PFSK-1 (cell line): ENCODE measurements around the gene OSBPL3.

Experiments used
- FOXP2 ChIP-seq: optimal IDR thresholded peaks from 2 replicates; pipeline ENCODE3; 2011; ENCODE audit warnings: borderline replicate concordance, control low read depth, inconsistent platforms; ENCODE audit not compliant: insufficient read depth; ENCODE audit errors: extremely low read length, extremely low read depth
- POLR2AphosphoS5 ChIP-seq: IDR thresholded peaks from 2 replicates; pipeline ENCODE4 v1.6.1; 2012; ENCODE audit warnings: low read depth, mild to moderate bottlenecking, control low read depth, low read length, moderate library complexity
- SIN3A ChIP-seq: IDR thresholded peaks from 2 replicates; pipeline ENCODE4 v1.6.1; 2012; ENCODE audit warnings: mild to moderate bottlenecking, low read length, moderate library complexity, borderline replicate concordance; ENCODE audit not compliant: insufficient read depth
- TAF1 ChIP-seq: IDR thresholded peaks from 2 replicates; pipeline ENCODE4 v1.6.1; 2012; ENCODE audit warnings: low read length, control low read depth, borderline replicate concordance; ENCODE audit not compliant: insufficient read depth
- TF ChIP-seq, protein P1 (sequence below), 2 experiments: IDR thresholded peaks; 2 replicates each; pipeline versions ENCODE4 v1.6.1 to v1.8.0; 2011 to 2012; ENCODE audit warnings: low read depth in 2 of 2, low read length in 2 of 2, control low read depth in 1 of 2, inconsistent platforms in 1 of 2, mild to moderate bottlenecking in 1 of 2, moderate library complexity in 1 of 2; ENCODE audit not compliant: insufficient read depth in 1 of 2

Gene OSBPL3

GRCh38 chr7:24824896-24825295, 155.1 kb downstream of the OSBPL3 start:
- no peak for TF ChIP-seq SIN3A
- TF ChIP-seq, protein P1, sequence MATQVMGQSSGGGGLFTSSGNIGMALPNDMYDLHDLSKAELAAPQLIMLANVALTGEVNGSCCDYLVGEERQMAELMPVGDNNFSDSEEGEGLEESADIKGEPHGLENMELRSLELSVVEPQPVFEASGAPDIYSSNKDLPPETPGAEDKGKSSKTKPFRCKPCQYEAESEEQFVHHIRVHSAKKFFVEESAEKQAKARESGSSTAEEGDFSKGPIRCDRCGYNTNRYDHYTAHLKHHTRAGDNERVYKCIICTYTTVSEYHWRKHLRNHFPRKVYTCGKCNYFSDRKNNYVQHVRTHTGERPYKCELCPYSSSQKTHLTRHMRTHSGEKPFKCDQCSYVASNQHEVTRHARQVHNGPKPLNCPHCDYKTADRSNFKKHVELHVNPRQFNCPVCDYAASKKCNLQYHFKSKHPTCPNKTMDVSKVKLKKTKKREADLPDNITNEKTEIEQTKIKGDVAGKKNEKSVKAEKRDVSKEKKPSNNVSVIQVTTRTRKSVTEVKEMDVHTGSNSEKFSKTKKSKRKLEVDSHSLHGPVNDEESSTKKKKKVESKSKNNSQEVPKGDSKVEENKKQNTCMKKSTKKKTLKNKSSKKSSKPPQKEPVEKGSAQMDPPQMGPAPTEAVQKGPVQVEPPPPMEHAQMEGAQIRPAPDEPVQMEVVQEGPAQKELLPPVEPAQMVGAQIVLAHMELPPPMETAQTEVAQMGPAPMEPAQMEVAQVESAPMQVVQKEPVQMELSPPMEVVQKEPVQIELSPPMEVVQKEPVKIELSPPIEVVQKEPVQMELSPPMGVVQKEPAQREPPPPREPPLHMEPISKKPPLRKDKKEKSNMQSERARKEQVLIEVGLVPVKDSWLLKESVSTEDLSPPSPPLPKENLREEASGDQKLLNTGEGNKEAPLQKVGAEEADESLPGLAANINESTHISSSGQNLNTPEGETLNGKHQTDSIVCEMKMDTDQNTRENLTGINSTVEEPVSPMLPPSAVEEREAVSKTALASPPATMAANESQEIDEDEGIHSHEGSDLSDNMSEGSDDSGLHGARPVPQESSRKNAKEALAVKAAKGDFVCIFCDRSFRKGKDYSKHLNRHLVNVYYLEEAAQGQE (IDR thresholded peaks at IDR 0.05; ENCODE audit: insufficient read depth in 1 of 2, low read depth in 2 of 2, low read length in 2 of 2) = no peak
- no peak for TF ChIP-seq FOXP2
- no peak for TF ChIP-seq TAF1
- no peak for TF ChIP-seq POLR2AphosphoS5

GRCh38 chr7:24824400-24824799, 155.6 kb downstream of the OSBPL3 start:
- no peak for TF ChIP-seq SIN3A
- TF ChIP-seq FOXP2 = no peak
- TF ChIP-seq TAF1 = no peak
- no peak for TF ChIP-seq POLR2AphosphoS5
- TF ChIP-seq, protein P1 (IDR thresholded peaks at IDR 0.05; ENCODE audit: insufficient read depth in 1 of 2, low read depth in 2 of 2, low read length in 2 of 2) = no peak

GRCh38 chr7:24821754-24822054, 158.3 kb downstream of the OSBPL3 start:
- no peak for TF ChIP-seq POLR2AphosphoS5
- TF ChIP-seq, protein P1 (IDR thresholded peaks at IDR 0.05; ENCODE audit: insufficient read depth in 1 of 2, low read depth in 2 of 2, low read length in 2 of 2) = no peak
- TF ChIP-seq TAF1 = no peak
- TF ChIP-seq SIN3A = no peak
- no peak for TF ChIP-seq FOXP2

DNA sequence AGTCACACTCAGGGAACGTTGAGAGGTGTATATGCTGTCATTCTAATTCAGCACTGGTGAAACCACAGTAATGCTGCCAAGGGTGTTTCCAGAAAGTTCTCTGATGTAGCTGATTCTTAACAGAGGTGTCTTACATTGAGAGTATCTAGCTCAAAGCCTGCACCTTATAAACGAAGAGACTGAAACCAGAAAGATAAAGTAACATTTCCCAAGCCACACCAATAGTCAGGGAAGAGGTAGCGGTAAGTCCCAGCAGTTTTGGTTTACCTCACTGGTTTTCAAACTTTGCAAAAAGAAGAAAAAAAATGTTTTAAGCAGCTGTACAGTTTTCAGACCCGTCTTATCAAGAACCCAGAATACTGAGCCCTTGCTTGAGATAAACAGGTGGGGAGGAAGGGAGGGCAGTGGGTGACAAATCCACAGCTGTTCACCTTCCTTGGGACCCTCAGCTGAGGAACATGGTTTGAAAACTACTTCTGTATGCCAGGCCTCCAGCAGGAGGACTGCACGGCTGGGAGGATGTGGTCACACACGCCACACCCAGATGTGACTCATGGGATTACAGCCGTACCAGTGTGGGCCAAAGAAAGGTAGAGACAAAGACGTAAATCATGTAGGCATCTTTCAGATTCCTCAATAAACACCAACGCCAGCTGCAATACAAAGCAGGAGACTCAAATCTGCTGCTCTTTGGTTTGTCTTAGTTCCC, 158.8 kb downstream of the OSBPL3 start:
- TF ChIP-seq FOXP2 (no peak), SIN3A (no peak), POLR2AphosphoS5 (no peak), TAF1 (no peak)
- TF ChIP-seq, protein P1 (IDR thresholded peaks at IDR 0.05; ENCODE audit: insufficient read depth in 1 of 2, low read depth in 2 of 2, low read length in 2 of 2) = no peak

DNA sequence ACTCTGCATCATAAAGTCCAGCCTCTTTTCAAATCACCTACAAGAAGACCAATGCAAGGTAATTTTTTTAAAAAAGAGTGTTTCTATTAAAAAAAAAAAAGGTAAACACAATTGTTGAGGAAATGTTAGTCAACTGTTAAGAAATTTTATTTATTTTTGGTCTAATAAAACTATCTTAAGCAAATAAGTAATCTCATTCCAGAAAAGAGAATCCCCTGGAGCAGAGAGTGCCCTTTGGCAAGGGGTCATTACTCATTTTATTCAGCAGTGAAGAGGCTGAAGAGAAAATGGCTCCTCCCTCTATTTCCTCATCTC, 159.3 kb downstream of the OSBPL3 start:
- TF ChIP-seq FOXP2 = no peak
- TF ChIP-seq SIN3A = no peak
- TF ChIP-seq POLR2AphosphoS5 = no peak
- TF ChIP-seq, protein P1 (IDR thresholded peaks at IDR 0.05; ENCODE audit: insufficient read depth in 1 of 2, low read depth in 2 of 2, low read length in 2 of 2) = no peak
- no peak for TF ChIP-seq TAF1
